D721Med (cell line): ENCODE data around the gene APIP.

Experiments
- DNase-seq: peaks from one replicate; pipeline ENCODE4 v3.0.0; 2011; ENCODE audit warnings: low spot score; ENCODE audit not compliant: insufficient read length
- FAIRE-seq: peaks from 2 replicates; lab custom pipeline; 2011; peaks lifted over from hg19 to GRCh38; lab: Jason Lieb, UNC
- CTCF ChIP-seq: IDR thresholded peaks from 2 replicates; pipeline ENCODE4 v1.5.1; 2012; ENCODE audit warnings: mild to moderate bottlenecking, control low read depth; ENCODE audit not compliant: insufficient read depth; ENCODE audit errors: missing control alignments

The APIP gene

GRCh38 chr11:34844463-34845112 is 71.6 kb downstream of the APIP start:
- DNase-seq = no peak
- FAIRE-seq = no peak
- TF ChIP-seq CTCF = no peak

- FAIRE-seq = no peak
- TF ChIP-seq CTCF = no peak
- no peak for DNase-seq
Observed at GRCh38 chr11:34843271-34843670, 72.9 kb downstream of the APIP start.

GRCh38 chr11:34840736-34841386 is 75.3 kb downstream of the APIP start:
- no peak for FAIRE-seq
- no peak for DNase-seq
- TF ChIP-seq CTCF = peak; percentile 63

GRCh38 chr11:34839969-34840368 is 76.2 kb downstream of the APIP start:
- FAIRE-seq = no peak
- no peak for DNase-seq
- TF ChIP-seq CTCF = no peak

GRCh38 chr11:34836958-34837856 is 79.0 kb downstream of the APIP start:
- no peak for FAIRE-seq
- no peak for TF ChIP-seq CTCF
- DNase-seq = no peak

- FAIRE-seq (no peak), DNase-seq (no peak)
- no peak for TF ChIP-seq CTCF
Observed at GRCh38 chr11:34833602-34834001, 82.6 kb downstream of the APIP start.
